PC-9 (cell line): ENCODE data around the gene JSRP1. TPM values are rescaled to one million over a fixed set of nuclear protein-coding genes. Genes with fewer than 3 reads are reported as not detected.

ENCODE experiments used
- BruUV-seq: library from RNA; stranded (reverse); fragments of 400-500 nt; replicated peaks from 2 replicates; lab custom pipeline; 2021; lab: Mats Ljungman, UMichigan
- CTCF ChIA-PET: fragments of 300-600 bp; sonication (Branson Sonifier 250); formaldehyde crosslinking; loops from one replicate; lab custom pipeline; 2022; ENCODE audit warnings: antibody characterized with exemption; lab: Charles Lee
- POLR2A ChIA-PET: fragments of 300-600 bp; sonication (Branson Sonifier 250); formaldehyde crosslinking; loops from one replicate; lab custom pipeline; 2022; ENCODE audit warnings: antibody characterized with exemption; ENCODE audit not compliant: unreplicated experiment; lab: Charles Lee
- DNase-seq, 2 experiments: peaks; one replicate each; pipeline versions ENCODE4 v3.0.0 to v3.0.0-alpha.2; 2015 to 2022; ENCODE audit warnings: mixed read lengths in 1 of 2
- H2AFZ ChIP-seq: fragments of 200-600 bp; sonication (generic); 2 replicates; pipeline ENCODE4 v1.8.1; 2017; ENCODE audit warnings: antibody characterized with exemption
- H3F3A ChIP-seq: fragments of 200-600 bp; sonication (generic); 2 replicates; pipeline ENCODE4 v1.8.1; 2017; ENCODE audit warnings: antibody characterized with exemption, mild to moderate bottlenecking, low read depth; ENCODE audit not compliant: insufficient read depth
- H3K27ac ChIP-seq: fragments of 200-600 bp; sonication (generic); 2 replicates; pipeline ENCODE4 v1.6.1; 2016; ENCODE audit warnings: mixed run types
- H3K27me3 ChIP-seq: fragments of 200-600 bp; sonication (generic); 2 replicates; pipeline ENCODE4 v1.6.1; 2016; ENCODE audit warnings: low read depth, mixed run types; ENCODE audit not compliant: insufficient read depth
- H3K36me3 ChIP-seq: fragments of 200-600 bp; sonication (generic); 2 replicates; pipeline ENCODE4 v1.6.1; 2016; ENCODE audit warnings: low read depth, mixed run types
- H3K4me1 ChIP-seq: fragments of 200-600 bp; sonication (generic); replicated peaks from 2 replicates; pipeline ENCODE4 v1.6.1; 2016; ENCODE audit warnings: mixed run types; ENCODE audit not compliant: insufficient read depth
- H3K4me2 ChIP-seq: fragments of 200-600 bp; sonication (generic); 2 replicates; pipeline ENCODE4 v1.6.1; 2017; ENCODE audit warnings: mixed run types
- H3K4me3 ChIP-seq: fragments of 200-600 bp; sonication (generic); 2 replicates; pipeline ENCODE4 v1.6.1; 2016; ENCODE audit warnings: mixed run types
- H3K79me2 ChIP-seq: fragments of 200-600 bp; sonication (generic); 2 replicates; pipeline ENCODE4 v1.6.1; 2017; ENCODE audit warnings: low read depth, mixed run types
- H3K9me2 ChIP-seq: fragments of 200-600 bp; sonication (generic); 2 replicates; pipeline ENCODE4 v1.8.1; 2017; ENCODE audit warnings: mild to moderate bottlenecking; ENCODE audit not compliant: insufficient read depth
- H3K9me3 ChIP-seq: fragments of 200-600 bp; sonication (generic); 2 replicates; pipeline ENCODE4 v1.8.1; 2016; ENCODE audit warnings: low read depth; ENCODE audit not compliant: insufficient read depth
- H4K20me1 ChIP-seq: fragments of 200-600 bp; sonication (generic); 2 replicates; pipeline ENCODE4 v1.8.1; 2017; ENCODE audit not compliant: insufficient read depth
- CTCF ChIP-seq: fragments of 200-600 bp; sonication (generic); conservative IDR thresholded peaks from 2 replicates; pipeline ENCODE4 v1.6.1; 2017; ENCODE audit warnings: mixed run types, antibody characterized with exemption, mild to moderate bottlenecking, moderate library complexity
- EZH2 ChIP-seq: fragments of 200-600 bp; sonication (generic); IDR thresholded peaks from 2 replicates; pipeline ENCODE4 v1.8.0; 2017; ENCODE audit warnings: antibody characterized with exemption, low read depth
- intact Hi-C: fragments of 100-400 bp; cut with micrococcal nuclease; formaldehyde crosslinking; loops from one replicate; pipeline ENCODE4 v1.10.0; 2022; ENCODE audit not compliant: unreplicated experiment
- total RNA-seq: library from RNA; stranded (reverse); gene quantifications from 2 replicates; pipeline ENCODE4 v1.2.3, GENCODE V29; 2021

Gene JSRP1
- total RNA-seq, 1 experiment from 2014 or later = 1.1 TPM

- no peaks in the 10 kb centered on the region for H3K27me3 ChIP-seq
- BruUV-seq = no TSS peak
- peaks cover 43% of the 10 kb centered on the region for H3K79me2 ChIP-seq
- no peak for DNase-seq
- H3K27ac ChIP-seq = no peak overlapping the region
- peak overlapping the region; percentile 75 for H3K4me2 ChIP-seq
- H3K36me3 ChIP-seq = 0 out of 2 replicates have a peak, but pooled peaks cover 6% of the 10 kb centered on the region
- TF ChIP-seq EZH2 = no peak
- TF ChIP-seq CTCF = no peak
- no peaks in the 10 kb centered on the region for H3K9me3 ChIP-seq
- intact Hi-C loops = no loop called here
- H4K20me1 ChIP-seq = peaks cover 28% of the 10 kb centered on the region
- H3K4me1 ChIP-seq = peaks cover 15% of the 10 kb centered on the region; the same call in 1 of the 2 replicates
- H3K4me3 ChIP-seq = peak overlapping the region; percentile 83
- CTCF ChIA-PET = no interaction called here
- peak overlapping the region; percentile 73 for H2AFZ ChIP-seq
- POLR2A ChIA-PET = no interaction called here
- H3F3A ChIP-seq = peaks cover 25% of the 10 kb centered on the region
- H3K9me2 ChIP-seq = no peaks in the 10 kb centered on the region
Measured at GRCh38 chr19:2268861-2269243, 12.6 kb upstream of the JSRP1 start.

- H3K27me3 ChIP-seq = no peaks in the 10 kb centered on the region
- POLR2A ChIA-PET = no interaction called here
- peaks cover 14% of the 10 kb centered on the region; the same call in 1 of the 2 replicates for H3K4me1 ChIP-seq
- H3K79me2 ChIP-seq = peaks cover 40% of the 10 kb centered on the region
- H3K27ac ChIP-seq = no peak overlapping the region
- peaks cover 25% of the 10 kb centered on the region for H4K20me1 ChIP-seq
- CTCF ChIA-PET = no interaction called here
- intact Hi-C loops = no loop called here
- peak overlapping the region; percentile 75 for H3K4me2 ChIP-seq
- H3F3A ChIP-seq = peaks cover 24% of the 10 kb centered on the region
- H3K9me2 ChIP-seq = no peaks in the 10 kb centered on the region
- no peak for DNase-seq
- H3K4me3 ChIP-seq = peak overlapping the region; percentile 83
- H3K9me3 ChIP-seq = no peaks in the 10 kb centered on the region
- 0 out of 2 replicates have a peak, but pooled peaks cover 6% of the 10 kb centered on the region for H3K36me3 ChIP-seq
- peak overlapping the region; percentile 73 for H2AFZ ChIP-seq
- TF ChIP-seq EZH2 (no peak), CTCF (no peak)
- BruUV-seq = no TSS peak
Measured at GRCh38 chr19:2268480-2268830, 12.2 kb upstream of the JSRP1 start.

GRCh38 chr19:2266183-2266993, 10.2 kb upstream of the JSRP1 start:
- Histone ChIP-seq H3K4me2 (no peak overlapping the region), H3K9me3 (no peaks in the 10 kb centered on the region), H4K20me1 (peaks cover 5% of the 10 kb centered on the region), H3K4me1 (no peaks in the 10 kb centered on the region), H2AFZ (no peak overlapping the region), H3K36me3 (0 out of 2 replicates have a peak, but pooled peaks cover 2% of the 10 kb centered on the region), H3K27me3 (no peaks in the 10 kb centered on the region), H3F3A (peaks cover 5% of the 10 kb centered on the region; the same call in 1 of the 2 replicates), H3K27ac (no peak overlapping the region), H3K79me2 (peaks cover 19% of the 10 kb centered on the region), H3K9me2 (no peaks in the 10 kb centered on the region), H3K4me3 (no peak overlapping the region)
- ChIA-PET POLR2A (no interaction called here), CTCF (no interaction called here)
- intact Hi-C loops = no loop called here
- TF ChIP-seq CTCF (no peak), EZH2 (no peak)
- no TSS peak for BruUV-seq
- no peak for DNase-seq
